Ascending aorta (tissue), 2 donors: ENCODE data around the gene PPP2CA. TPM values are rescaled to one million over a fixed set of nuclear protein-coding genes. Genes with fewer than 3 reads are reported as not detected.

Experiments
- DNase-seq, 2 donors: peaks; one replicate each; pipeline ENCODE4 v3.0.0-alpha.2; 2019; ENCODE audit warnings: low spot score in 2 of 2
- H3K27ac ChIP-seq, 2 donors: fragments of 200-600 bp; sonication (generic); one replicate each; pipeline ENCODE4 v1.5.1; 2016 to 2017; ENCODE audit warnings: mild to moderate bottlenecking in 1 of 2
- H3K27me3 ChIP-seq: fragments of 200-600 bp; sonication (generic); one replicate; pipeline ENCODE4 v1.5.1; 2017
- H3K36me3 ChIP-seq, 2 donors: fragments of 200-600 bp; sonication (generic); one replicate each; pipeline ENCODE4 v1.5.1; 2016
- H3K4me1 ChIP-seq, 2 donors: fragments of 200-600 bp; sonication (generic); one replicate each; pipeline ENCODE4 v1.5.1; 2016 to 2017; ENCODE audit warnings: mild to moderate bottlenecking in 1 of 2
- H3K4me3 ChIP-seq, 2 donors: fragments of 200-600 bp; sonication (generic); one replicate each; pipeline ENCODE4 v1.5.1; 2016 to 2017; ENCODE audit warnings: mild to moderate bottlenecking in 1 of 2
- H3K9me3 ChIP-seq, 2 donors: fragments of 200-600 bp; sonication (generic); one replicate each; pipeline ENCODE4 v1.5.1; 2016
- CTCF ChIP-seq, 3 experiments: fragments of 200-600 bp in 2 of 3; fragments of 450-650 bp in 1 of 3; sonication (generic) in 2 of 3; IDR thresholded peaks; one replicate each; pipeline ENCODE4 v1.5.1; 2016 to 2019; ENCODE audit warnings: antibody characterized with exemption in 3 of 3, mild to moderate bottlenecking in 1 of 3, moderate library complexity in 1 of 3
- intact Hi-C: fragments of 100-400 bp; cut with DNase I; formaldehyde crosslinking; loops from one replicate; pipeline ENCODE4 v1.15.1; 2023
- total RNA-seq: library from RNA; depleted of rRNA; stranded (reverse); fragments of >200 nt; gene quantifications from one replicate; pipeline ENCODE4 v1.1.0, GENCODE V29; 2016

Gene PPP2CA
- total RNA-seq, 1 donor from 2014 or later: 26.2 TPM

- no peaks in the 10 kb centered on the region for H3K27me3 ChIP-seq
- H3K9me3 ChIP-seq: no peaks in the 10 kb centered on the region
- no peak overlapping the region for H3K4me3 ChIP-seq
- H3K36me3 ChIP-seq: peaks cover 49 to 86% of the 10 kb centered on the region in 2 donors
- no peak for DNase-seq
- no peak overlapping the region for H3K27ac ChIP-seq
- intact Hi-C loops: no loop called here
- H3K4me1 ChIP-seq: no peaks in the 10 kb centered on the region
- no peak for TF ChIP-seq CTCF (IDR thresholded peaks at IDR 0.05)
Observed at GRCh38 chr5:134146651-134147518, 79.0 kb downstream of the PPP2CA start.

- peak in 1 of 2 donors; percentile 85 for DNase-seq
- no peaks in the 10 kb centered on the region for H3K27me3 ChIP-seq
- intact Hi-C loops: loop anchor here (1.0 kb wide), 1 partner anchor 107 kb away; no protein-coding TSS in a partner anchor
- H3K27ac ChIP-seq: no peak overlapping the region
- H3K4me1 ChIP-seq: no peaks in the 10 kb centered on the region
- H3K36me3 ChIP-seq: peaks cover 41 to 76% of the 10 kb centered on the region in 2 donors
- H3K4me3 ChIP-seq: no peak overlapping the region
- peak; percentile 79 to 97 (median 91) for TF ChIP-seq CTCF (IDR thresholded peaks at IDR 0.05)
- no peaks in the 10 kb centered on the region for H3K9me3 ChIP-seq
Observed at GRCh38 chr5:134145779-134146581, 79.9 kb downstream of the PPP2CA start.

DNA sequence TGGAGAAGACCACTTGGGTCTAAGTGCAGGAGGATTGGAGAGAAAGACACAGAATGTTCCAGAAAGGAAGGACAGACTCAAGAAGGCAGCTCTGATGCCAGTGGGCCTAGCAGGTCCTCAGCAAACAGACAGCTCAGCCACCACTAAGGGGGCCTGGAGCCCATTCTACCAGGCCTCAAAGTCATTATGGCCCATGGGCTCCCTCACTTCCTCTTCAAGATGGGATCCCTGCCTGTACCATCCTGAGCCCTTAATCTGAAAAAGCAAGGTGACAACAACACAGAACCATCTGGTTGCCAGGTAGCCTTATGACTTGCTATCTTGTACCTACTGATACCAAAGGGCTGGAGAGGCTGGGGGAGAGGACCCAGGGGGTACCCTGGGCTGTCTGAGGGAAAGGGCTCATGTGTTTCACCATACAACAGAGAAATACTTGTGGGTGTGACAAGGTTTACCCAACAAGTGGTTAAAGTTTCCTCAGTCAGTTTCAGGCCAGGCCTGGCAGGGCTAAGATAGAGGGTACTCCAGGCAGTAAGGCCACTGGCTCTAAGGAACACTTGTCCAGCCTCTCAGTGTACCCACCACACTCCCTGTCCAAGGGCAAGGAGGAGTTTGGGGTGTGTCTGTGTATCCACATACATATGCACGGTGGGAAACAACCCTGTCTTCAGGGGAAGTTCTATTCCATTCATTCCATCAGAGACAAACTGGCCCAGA, 80.7 kb downstream of the PPP2CA start:
- H3K4me1 ChIP-seq: no peaks in the 10 kb centered on the region
- intact Hi-C loops: loop anchor here (1.0 kb wide), 1 partner anchor 106 kb away; no protein-coding TSS in a partner anchor

More for the DNA sequence above, 80.7 kb downstream of the PPP2CA start:
- no peak for TF ChIP-seq CTCF (IDR thresholded peaks at IDR 0.05)
- H3K4me3 ChIP-seq: no peak overlapping the region
- H3K9me3 ChIP-seq: no peaks in the 10 kb centered on the region
- H3K27me3 ChIP-seq: no peaks in the 10 kb centered on the region
- peaks cover 37 to 69% of the 10 kb centered on the region in 2 donors for H3K36me3 ChIP-seq
- DNase-seq: no peak
- no peak overlapping the region for H3K27ac ChIP-seq

Other genes with a start within 250 kb of the PPP2CA start
- 50.2 TPM for gene VDAC1, start 221.1 kb downstream of the PPP2CA start, total RNA-seq
- gene TCF7, start 111.4 kb downstream of the PPP2CA start, total RNA-seq: 12.1 TPM
- 144 TPM for gene SKP1, start 49.1 kb downstream of the PPP2CA start, total RNA-seq
- gene CDKL3, start 141.1 kb upstream of the PPP2CA start, total RNA-seq: not detected
- 42.6 TPM for gene UBE2B, start 145.5 kb upstream of the PPP2CA start, total RNA-seq
- gene CDKN2AIPNL, start 185.8 kb upstream of the PPP2CA start, total RNA-seq: 6.0 TPM